Germinal center (tissue), 1 donor: Measurements from ENCODE around the gene TRMT10B.
"Not testable (repeated sequence)": the region's sequence is repeated elsewhere in the genome, so short reads cannot be mapped to it uniquely, and the experiment has no call there.

Source experiments
- DNase-seq: peaks from one replicate; pipeline ENCODE4 v3.0.0; 2012; ENCODE audit warnings: mixed read lengths, low spot score

Gene TRMT10B

GRCh38 chr9:37751704-37752103 lies 1.9 kb upstream of the TRMT10B start:
- DNase-seq, result not testable (repeated sequence)

GRCh38 chr9:37752112-37752511 lies 1.5 kb upstream of the TRMT10B start:
- not testable (repeated sequence) for DNase-seq

- DNase-seq, result no peak
These were observed 740 bp upstream of the TRMT10B start for GRCh38 chr9:37752642-37753488.

DNA sequence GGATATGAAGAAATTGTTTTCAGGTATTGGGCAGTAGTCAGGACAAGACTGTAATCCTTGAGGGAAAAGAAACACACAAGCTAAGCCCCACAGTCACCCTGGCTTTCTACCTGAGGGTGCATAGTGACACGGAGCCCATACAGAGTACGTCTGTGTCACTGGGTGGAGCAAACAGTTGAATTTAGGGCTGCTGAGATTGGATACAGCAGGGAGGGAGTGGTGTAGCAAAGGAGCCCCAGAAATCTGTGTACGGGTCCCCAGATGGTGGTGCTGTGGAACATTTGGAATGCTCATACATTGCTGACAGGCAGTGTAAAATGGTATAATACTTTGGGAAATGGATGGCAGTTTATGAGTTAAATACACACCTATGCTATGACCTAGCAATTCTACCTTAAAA lies 5.1 kb downstream of the TRMT10B start:
- no peak for DNase-seq

DNA sequence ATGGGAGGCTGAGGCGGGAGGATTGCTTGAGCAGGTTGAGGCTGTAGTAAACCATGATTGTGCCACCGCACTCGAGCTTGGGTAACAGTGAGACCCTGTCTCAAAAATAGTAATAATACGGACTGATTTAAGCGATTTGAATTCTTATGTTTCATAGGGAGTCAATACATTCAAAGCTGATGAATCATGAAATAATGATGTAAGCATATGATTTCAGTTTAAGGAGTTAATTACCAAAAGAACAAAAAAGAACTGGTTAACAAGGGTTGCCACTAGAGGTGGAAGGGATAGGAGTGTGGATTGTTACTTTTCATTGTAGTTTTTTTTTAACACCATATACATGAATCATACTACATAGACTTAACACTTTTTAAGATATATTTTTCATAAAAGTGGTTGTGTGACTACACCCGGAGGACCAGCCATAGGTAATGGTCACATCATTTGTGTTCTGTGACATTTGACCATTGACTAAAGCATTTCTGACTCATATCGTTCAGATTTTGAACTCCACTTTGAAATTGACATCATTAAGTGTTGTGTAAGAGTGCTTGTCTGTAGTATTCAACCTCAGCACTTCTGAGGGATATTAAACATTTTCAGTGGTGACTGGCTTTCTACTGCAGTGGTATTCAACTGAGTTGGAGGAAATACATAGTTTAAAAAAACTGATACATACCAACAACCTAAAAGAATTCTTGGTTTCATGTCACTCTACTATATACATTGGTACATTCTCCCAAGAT lies 7.0 kb downstream of the TRMT10B start:
- DNase-seq, result no peak

- DNase-seq, result no peak
These were observed 7.9 kb downstream of the TRMT10B start for GRCh38 chr9:37761511-37761910.

DNA sequence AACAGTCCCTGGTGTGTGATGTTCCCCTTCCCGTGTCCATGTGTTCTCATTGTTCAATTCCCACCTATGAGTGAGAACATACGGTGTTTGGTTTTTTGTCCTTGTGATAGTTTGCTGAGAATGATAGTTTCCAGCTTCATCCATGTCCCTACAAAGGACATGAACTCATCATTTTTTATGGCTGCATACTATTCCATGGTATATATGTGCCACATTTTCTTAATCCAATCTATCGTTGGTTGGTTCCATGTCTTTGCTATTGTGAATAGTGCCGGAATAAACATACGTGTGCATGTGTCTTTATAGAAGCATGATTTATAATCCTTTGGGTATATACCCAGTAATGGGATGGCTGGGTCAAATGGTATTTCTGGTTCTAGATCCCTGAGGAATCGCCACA lies 11.7 kb downstream of the TRMT10B start:
- DNase-seq, result not testable (repeated sequence)

DNA sequence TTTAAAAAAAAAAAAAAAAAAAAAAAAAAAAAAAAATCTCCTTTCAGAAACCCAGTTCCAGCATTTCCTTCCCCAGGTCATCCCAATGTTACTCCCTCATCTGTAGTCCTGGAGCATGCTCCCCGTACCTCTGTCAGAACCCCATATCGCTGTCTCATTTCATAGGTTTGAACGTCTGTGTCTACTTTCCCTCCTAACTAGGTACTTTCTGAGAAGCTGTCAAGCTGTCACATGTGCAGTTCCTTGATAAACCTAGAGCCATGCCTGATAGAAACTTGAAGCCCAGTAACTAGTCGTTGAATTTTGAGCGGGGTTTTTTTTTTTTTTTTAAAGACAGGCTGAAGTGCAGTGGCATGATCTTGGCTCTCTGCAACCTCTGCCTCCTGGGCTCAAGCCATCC lies 15.7 kb downstream of the TRMT10B start:
- no peak for DNase-seq

- DNase-seq, result no peak
These were observed 16.4 kb downstream of the TRMT10B start for GRCh38 chr9:37769995-37770394.

DNA sequence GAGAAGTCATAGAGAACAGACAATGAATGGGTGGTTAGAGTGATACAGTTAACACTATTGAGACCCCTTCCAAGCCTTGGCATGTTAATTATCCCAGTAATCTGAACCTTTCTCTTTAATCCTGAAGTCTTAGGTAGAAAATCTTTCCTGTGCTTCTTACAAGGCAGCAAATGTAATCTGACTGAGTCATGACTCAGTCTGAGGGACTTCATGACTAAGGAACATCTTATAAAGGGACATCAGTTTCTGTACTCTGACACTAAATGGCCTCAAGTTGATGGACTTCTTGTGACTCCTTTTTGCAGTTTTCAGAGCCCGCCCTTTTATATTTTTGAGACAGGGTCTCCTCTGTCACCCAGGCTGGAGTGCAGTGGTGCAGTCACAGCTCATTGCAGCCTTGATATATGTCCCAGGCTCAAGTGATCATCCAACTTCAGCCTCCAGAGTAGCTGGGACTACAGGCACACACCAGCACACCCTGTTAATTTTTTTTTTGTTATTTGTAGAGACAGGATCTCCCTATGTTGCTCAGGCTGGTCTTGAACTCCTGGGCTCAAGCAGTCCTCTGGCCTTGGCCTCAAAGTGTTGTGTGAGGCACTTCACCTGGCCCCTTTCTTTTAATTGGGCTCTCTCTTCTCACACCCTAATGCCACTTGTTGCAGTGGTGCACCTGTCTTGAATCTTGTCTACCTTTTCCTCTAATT lies 21.8 kb downstream of the TRMT10B start:
- no peak for DNase-seq

- no peak for DNase-seq
These were observed 22.7 kb downstream of the TRMT10B start for GRCh38 chr9:37776328-37776727.

- DNase-seq, result no peak
These were observed 24.9 kb downstream of the TRMT10B start for GRCh38 chr9:37778534-37778933.

DNA sequence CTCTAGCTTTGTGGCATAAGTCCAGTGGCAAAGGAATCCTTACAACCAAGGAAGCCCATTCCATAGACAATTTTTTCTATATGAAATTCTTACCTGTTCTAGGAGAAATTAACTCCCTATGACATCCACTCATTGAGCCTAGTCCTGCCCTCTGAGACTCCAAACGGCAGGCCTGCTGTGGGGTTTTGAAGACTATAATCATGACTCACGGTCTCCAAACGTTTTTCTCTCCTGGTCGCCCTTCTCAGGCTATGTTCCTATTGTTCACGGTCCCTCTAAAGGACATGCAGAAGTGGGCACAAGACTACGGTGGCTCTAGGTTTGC lies 30.6 kb downstream of the TRMT10B start:
- DNase-seq, result no peak

GRCh38 chr9:37784616-37785483 lies 31.2 kb downstream of the TRMT10B start, which contains the start of gene EXOSC3:
Gene EXOSC3 (minus strand): TSS chr9:37785064. CDS start chr9:37785044, 20 bp downstream.
- peak; percentile 85 for DNase-seq

DNA sequence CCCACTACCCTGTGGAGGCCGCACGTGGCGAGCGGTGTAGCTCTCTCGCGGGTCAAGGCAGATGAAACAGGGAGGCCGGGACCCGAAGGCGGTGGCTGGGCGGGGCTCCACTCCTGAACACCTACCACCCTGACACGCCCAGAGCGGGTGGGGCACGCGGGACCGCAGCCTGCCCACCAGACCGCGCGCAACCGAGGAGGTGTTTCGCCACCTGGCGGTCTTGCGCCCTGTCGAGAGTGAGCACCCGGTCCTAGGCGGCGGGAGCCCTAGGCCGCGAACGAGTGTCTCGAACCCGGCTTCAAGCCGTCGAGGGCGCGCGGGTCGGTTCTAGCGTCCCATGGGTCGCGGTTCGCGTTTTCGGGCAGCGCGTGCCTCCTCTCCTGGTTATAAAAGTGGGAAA lies 33.5 kb downstream of the TRMT10B start:
- DNase-seq, result peak; percentile 10

DNA sequence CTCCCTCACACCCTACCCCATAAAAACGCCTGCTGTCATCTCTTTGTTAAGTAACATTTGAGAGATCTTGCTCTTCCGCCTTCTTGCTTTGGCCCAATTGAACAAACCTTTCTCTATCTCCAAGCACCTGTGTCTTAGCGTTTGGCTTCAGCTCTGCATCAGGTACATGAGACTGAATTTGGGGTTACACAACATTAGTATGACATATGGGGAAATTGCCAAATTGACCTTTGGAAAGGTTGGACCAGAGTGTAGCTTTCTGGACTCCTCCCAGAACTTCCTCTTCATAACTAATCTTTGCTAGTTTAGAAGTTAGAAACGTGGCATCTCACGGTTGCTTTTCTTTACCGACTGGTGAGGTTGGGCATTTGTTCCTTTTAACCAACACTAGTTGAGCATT lies 34.7 kb downstream of the TRMT10B start:
- no peak for DNase-seq

DNA sequence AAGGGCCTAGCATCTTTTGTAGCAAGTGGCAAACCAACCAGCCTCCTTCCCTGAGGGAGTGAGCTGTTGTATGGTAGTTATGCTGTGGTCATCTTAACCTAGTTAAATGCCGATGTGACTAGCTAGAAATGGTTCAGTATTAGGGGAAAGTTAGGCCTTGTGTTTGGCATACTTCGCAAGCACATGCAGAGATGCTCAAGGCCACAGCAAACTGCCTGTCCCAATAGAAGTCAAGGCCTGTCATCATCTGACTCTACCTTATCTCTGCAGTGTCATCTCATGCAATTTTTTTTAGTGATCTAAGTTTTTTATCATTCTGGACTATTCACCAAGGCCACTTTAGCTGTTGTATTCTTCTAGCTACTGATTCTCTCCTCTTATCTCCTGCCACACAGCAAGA lies 36.5 kb downstream of the TRMT10B start:
- DNase-seq, result no peak

GRCh38 chr9:37792122-37792521 lies 38.5 kb downstream of the TRMT10B start:
- no peak for DNase-seq

GRCh38 chr9:37796232-37796631 lies 42.6 kb downstream of the TRMT10B start:
- DNase-seq, result no peak

DNA sequence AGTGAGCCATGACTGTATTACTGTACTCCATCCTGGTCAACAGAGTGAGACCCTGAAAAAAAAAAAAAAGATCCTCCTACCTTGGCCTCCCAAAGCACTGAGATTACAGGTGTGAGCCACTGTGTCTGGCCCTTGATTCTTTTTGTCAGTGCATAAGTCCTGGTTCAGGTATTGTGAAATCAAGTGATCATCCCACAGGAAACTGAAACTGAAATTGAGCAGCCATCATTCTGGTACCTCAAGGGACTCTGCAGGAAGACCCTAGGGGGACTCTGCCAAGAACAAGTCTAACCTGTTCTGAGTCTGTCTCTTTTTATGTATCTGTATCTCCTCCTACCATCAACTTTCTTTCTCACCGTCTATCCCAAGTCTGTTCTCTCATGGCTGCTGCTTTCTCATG lies 45.1 kb downstream of the TRMT10B start:
- no peak for DNase-seq

- DNase-seq, result peak; percentile 82
These were observed 47.2 kb downstream of the TRMT10B start, which contains the start of gene DCAF10 for GRCh38 chr9:37800631-37801286. Gene DCAF10 (plus strand): TSS chr9:37800797. CDS start chr9:37800867, 70 bp downstream.
